ENCODE results near the gene MAJIN.

MAJIN gene

DNA sequence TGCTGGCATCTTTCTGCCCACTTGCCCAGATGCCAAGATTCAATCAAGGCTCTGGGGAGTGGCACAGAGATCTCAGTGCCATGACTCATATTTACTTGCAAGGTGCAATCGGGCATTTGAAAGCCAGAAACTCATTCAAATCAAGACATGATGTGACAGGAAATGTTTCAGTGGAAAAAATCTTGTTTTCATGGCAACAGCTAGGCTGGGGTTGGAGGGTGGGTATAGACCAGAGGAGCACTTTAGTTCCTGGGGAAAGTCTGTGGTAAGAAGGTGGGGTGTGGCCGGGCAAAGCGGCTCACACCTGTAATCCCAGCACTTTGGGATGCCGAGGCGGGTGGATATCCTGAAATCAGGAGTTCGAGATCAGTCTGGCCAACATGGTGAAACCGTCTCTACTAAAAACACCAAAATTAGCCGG is 1.2 kb downstream of the MAJIN start:
- in situ Hi-C loops (cut with HindIII; ENCODE audit: low sequenced_read_pairs), result no loop called here
- H3K4me3 ChIP-seq (ENCODE audit: low read depth, low read length), result no peak overlapping the region
- TF ChIP-seq, protein P1, sequence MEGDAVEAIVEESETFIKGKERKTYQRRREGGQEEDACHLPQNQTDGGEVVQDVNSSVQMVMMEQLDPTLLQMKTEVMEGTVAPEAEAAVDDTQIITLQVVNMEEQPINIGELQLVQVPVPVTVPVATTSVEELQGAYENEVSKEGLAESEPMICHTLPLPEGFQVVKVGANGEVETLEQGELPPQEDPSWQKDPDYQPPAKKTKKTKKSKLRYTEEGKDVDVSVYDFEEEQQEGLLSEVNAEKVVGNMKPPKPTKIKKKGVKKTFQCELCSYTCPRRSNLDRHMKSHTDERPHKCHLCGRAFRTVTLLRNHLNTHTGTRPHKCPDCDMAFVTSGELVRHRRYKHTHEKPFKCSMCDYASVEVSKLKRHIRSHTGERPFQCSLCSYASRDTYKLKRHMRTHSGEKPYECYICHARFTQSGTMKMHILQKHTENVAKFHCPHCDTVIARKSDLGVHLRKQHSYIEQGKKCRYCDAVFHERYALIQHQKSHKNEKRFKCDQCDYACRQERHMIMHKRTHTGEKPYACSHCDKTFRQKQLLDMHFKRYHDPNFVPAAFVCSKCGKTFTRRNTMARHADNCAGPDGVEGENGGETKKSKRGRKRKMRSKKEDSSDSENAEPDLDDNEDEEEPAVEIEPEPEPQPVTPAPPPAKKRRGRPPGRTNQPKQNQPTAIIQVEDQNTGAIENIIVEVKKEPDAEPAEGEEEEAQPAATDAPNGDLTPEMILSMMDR (IDR thresholded peaks at IDR 0.05; ENCODE audit: low read depth, low read length), result no peak
- no peak for DNase-seq (ENCODE audit: low read depth, low spot score)

DNA sequence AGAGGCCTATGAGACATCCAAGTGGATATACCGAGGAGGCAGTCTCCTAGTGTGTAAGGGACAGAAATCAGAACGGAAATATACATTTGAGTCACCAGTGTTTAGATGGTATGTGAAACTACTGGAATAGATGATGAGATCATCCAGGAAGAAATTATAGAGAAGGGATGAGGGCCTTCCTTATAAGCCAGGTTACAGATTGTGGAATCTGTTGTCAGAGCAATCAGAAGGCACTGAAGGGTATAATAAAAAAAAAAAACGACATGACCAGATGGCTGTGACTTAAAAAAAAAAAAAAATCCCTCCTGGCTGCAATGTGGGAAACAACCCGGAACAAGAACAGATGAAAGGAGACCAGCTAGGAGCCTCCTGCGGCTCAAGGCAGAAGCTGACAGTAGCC is 2.7 kb downstream of the MAJIN start:
- H3K4me3 ChIP-seq (ENCODE audit: low read depth, low read length), result no peak overlapping the region
- in situ Hi-C loops (cut with HindIII; ENCODE audit: low sequenced_read_pairs), result no loop called here
- TF ChIP-seq, protein P1 (IDR thresholded peaks at IDR 0.05; ENCODE audit: low read depth, low read length), result no peak
- peak; percentile 29 for DNase-seq (ENCODE audit: low read depth, low spot score)

DNA sequence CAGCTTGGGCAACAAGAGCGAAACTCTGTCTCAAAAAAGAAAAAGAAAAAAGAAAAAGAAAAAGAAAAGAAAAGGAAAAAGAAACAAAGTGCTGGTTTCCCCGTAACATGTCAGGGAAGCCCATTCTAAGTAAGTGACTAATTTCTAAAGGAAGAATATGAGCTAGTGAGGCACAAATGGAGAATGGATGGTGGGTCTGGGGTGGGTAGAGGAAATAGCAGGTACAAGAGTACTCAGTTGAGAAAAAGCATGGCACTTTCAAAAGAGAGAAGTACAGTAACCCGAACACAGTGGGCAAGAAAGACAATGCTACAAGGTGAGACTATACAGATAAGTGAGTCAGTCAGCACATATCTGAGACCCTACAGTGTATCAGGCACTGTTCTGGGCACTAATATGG is 4.5 kb downstream of the MAJIN start:
- TF ChIP-seq, protein P1 (IDR thresholded peaks at IDR 0.05; ENCODE audit: low read depth, low read length), result no peak
- no peak for DNase-seq (ENCODE audit: low read depth, low spot score)
- in situ Hi-C loops (cut with HindIII; ENCODE audit: low sequenced_read_pairs), result no loop called here
- no peak overlapping the region for H3K4me3 ChIP-seq (ENCODE audit: low read depth, low read length)

DNA sequence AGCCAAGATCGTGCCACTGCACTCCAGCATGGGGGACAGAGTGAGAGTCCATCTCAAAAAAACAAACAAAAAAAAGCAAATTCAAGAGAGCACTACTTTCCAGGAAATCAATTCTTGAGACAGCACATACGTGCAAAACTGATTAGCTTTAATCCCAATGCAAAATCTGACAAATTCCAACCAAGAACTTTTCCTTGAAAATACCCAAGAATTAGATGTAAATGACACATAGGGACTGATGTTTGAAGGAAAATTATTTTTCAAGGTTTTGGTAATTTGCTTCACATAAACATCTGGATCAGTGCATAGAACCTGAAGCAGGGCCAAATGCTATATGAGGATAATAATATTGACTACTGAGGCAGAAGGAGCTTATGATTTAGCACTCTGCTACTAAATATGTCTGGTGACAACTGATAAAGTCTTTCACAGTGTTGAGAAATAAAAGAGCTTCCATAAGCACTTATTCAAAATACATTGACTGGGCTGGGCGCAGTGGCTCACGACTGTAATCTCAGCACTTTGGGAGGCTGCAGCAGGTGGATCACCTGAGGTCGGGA is 8.8 kb downstream of the MAJIN start:
- TF ChIP-seq, protein P1 (IDR thresholded peaks at IDR 0.05; ENCODE audit: low read depth, low read length), result no peak
- no peak overlapping the region for H3K4me3 ChIP-seq (ENCODE audit: low read depth, low read length)
- no peak for DNase-seq (ENCODE audit: low read depth, low spot score)
- in situ Hi-C loops (cut with HindIII; ENCODE audit: low sequenced_read_pairs), result no loop called here

DNA sequence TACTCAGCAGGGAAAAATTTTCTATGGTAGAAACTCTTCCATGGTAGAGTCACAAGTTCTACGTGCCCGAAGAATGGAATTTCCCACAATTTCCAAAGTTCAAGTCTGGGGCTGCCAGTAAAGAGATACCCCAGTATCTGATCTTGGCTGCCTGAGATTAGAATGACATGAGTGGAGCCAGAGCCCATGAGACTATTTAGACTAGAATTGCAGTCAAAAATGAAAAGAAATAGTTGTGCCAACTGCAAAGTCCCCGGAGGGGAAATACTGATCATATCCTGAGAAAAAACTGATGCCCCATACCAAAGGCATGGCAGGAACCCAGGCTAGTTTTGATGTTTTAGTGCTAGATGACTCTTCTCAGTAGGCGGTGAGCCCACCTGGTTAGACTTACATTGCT is 11.2 kb downstream of the MAJIN start:
- TF ChIP-seq, protein P1 (IDR thresholded peaks at IDR 0.05; ENCODE audit: low read depth, low read length), result no peak
- no peak overlapping the region for H3K4me3 ChIP-seq (ENCODE audit: low read depth, low read length)
- in situ Hi-C loops (cut with HindIII; ENCODE audit: low sequenced_read_pairs), result no loop called here
- DNase-seq (ENCODE audit: low read depth, low spot score), result no peak

DNA sequence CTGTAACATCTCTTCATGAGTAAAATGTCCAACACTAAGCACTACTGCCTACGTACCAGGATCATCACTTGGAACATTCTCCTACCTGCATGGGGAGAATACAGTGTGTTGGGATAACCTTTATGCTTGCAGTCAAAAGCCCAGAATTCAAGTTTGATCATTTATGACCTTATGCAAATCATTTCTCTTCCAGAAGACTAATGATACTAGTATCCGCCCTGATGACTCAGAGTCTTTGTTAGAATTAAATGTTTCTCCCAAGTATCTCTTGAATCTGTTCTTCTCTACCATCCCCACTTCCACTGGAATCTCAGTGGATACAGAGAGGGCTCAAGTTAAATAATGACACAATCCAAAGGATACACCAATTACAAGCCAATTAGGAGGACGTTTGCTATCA is 12.4 kb downstream of the MAJIN start:
- H3K4me3 ChIP-seq (ENCODE audit: low read depth, low read length), result no peak overlapping the region
- DNase-seq (ENCODE audit: low read depth, low spot score), result no peak
- in situ Hi-C loops (cut with HindIII; ENCODE audit: low sequenced_read_pairs), result no loop called here
- TF ChIP-seq, protein P1 (IDR thresholded peaks at IDR 0.05; ENCODE audit: low read depth, low read length), result no peak

DNA sequence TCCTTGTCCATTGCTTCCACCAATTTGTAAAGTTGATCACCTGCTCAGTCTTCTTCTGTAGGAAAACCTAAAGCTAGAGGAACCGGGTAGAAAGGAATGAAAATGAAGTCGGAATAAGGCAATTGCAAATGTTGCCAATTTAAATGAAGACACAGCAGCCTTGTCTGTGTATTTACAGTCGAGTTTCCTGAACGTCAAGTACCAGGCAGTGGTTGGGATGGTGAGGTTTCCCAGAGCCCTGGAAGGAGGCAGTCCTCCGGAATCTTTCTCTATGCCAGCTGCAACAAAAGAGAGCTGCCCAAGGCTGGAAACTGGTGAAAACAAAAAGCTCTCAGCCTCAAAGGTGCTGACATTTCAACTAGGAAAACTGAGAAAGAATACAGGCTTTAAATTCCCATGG is 17.7 kb downstream of the MAJIN start:
- TF ChIP-seq, protein P1 (IDR thresholded peaks at IDR 0.05; ENCODE audit: low read depth, low read length), result no peak
- in situ Hi-C loops (cut with HindIII; ENCODE audit: low sequenced_read_pairs), result no loop called here
- no peak for DNase-seq (ENCODE audit: low read depth, low spot score)
- no peak overlapping the region for H3K4me3 ChIP-seq (ENCODE audit: low read depth, low read length)

Measured in astrocyte of the spinal cord (primary cell).